ENCODE measurements around the gene RNFT2.

- TF ChIP-seq PATZ1 (tag by site-specific recombination; IDR thresholded peaks at IDR 0.05): no peak
- no peak for TF ChIP-seq ZNF623 (tag by site-specific recombination; IDR thresholded peaks at IDR 0.05)
- TF ChIP-seq REST (tag by site-specific recombination; IDR thresholded peaks at IDR 0.05): no peak
- no peak for TF ChIP-seq CTCF (tag by site-specific recombination; IDR thresholded peaks at IDR 0.05)
- no peak for TF ChIP-seq ZNF561 (tag by site-specific recombination; IDR thresholded peaks at IDR 0.05; ENCODE audit: borderline replicate concordance)
- no peak for TF ChIP-seq ZNF776 (tag by site-specific recombination; IDR thresholded peaks at IDR 0.05; ENCODE audit: borderline replicate concordance)
- TF ChIP-seq ZBTB17 (tag by site-specific recombination; IDR thresholded peaks at IDR 0.05): no peak
- TF ChIP-seq ZNF558 (tag by site-specific recombination; IDR thresholded peaks at IDR 0.05): no peak
- no peak for TF ChIP-seq ZNF549 (tag by site-specific recombination; IDR thresholded peaks at IDR 0.05)
- no peak for TF ChIP-seq ZNF510 (tag by site-specific recombination; IDR thresholded peaks at IDR 0.05; ENCODE audit: insufficient replicate concordance)
- no peak for TF ChIP-seq ZNF416 (tag by site-specific recombination; IDR thresholded peaks at IDR 0.05)
Observed at GRCh38 chr12:116807546-116807945, 69.4 kb downstream of the RNFT2 start.
